NCI-H1105 treated with DMSO at 0.1 percent for 48 hours (cell line): ENCODE measurements around the gene DPP9.

ENCODE experiments used
- DNase-seq: peaks from one replicate; lab custom pipeline; 2025; lab: John Stamatoyannopoulos, UW

DPP9 gene

DNA sequence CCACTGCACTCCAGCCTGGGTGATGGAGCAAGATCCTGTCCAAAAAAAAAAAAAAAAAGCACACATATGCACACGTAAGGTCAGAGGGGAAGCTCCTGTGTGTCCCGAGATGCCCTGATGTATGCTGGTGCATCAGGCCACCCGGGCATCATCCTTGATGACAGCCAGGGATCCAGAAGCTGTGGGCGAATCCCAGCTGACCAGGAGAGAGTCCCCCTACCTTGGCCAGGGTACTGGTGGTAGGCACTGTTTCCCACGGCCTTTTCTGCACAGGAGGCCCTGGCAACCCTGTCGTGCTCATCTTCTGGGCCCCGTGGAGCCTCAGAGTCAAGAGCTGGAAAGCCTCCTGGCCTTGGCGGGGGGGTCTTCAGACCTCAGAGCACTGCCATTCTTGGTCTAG is 67.5 kb downstream of the DPP9 start:
- DNase-seq, result no peak

- no peak for DNase-seq
Observed at GRCh38 chr19:4654437-4655361, 68.9 kb downstream of the DPP9 start.

DNA sequence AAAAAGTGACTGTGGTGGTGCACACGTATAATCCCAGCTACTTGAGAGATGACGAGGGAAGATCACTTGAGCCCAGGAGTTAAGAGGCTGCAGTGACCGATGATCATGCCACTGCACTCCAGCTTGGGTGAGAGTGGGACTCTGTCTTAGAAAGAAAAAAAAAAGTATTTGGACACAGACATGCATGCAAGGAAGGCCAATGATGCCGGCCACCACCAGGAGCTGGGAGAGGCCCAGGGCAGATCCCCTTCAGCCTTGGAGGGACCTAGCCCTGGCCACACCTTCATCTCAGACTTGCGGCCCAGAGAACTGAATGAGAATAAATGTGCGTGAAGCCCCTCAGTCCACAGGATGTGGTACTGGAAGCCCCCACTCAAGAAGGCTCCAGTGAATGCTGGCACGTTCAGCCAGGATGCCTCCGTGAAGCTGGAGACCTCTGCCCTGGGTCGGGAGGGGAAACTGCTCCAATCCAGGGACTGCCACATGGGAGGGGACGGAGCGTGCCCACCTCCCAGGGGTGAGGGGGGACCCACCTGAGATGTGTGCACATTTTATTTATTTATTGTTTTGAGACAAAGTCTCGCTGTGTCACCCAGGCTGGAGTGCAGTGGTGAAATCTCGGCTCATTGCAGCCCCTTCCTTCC is 69.7 kb downstream of the DPP9 start:
- DNase-seq, result no peak

- no peak for DNase-seq
Observed at GRCh38 chr19:4652075-4652474, 71.6 kb downstream of the DPP9 start.

DNA sequence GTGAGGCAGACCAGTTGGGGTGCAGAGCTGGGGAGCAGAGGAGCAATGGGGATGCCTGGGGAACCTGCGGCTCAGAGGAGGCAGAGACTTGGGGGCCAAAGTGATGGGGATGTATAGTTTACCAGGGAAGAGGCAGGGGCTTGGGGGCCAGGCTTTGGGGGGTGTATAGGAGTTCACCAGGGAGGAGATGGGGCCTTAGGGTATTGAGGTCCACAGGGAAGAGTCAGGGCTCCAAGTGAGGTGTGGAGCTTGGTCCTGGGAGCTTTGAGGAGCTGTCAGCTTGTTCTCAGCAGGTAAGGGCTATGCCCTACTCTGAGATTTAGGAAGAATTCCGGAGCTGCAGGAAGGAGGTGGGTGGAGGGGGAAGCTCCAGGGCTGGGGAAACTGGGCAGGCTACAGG is 73.5 kb downstream of the DPP9 start:
- DNase-seq, result no peak

- DNase-seq, result no peak
Observed at GRCh38 chr19:4649392-4650047, 74.1 kb downstream of the DPP9 start.

DNA sequence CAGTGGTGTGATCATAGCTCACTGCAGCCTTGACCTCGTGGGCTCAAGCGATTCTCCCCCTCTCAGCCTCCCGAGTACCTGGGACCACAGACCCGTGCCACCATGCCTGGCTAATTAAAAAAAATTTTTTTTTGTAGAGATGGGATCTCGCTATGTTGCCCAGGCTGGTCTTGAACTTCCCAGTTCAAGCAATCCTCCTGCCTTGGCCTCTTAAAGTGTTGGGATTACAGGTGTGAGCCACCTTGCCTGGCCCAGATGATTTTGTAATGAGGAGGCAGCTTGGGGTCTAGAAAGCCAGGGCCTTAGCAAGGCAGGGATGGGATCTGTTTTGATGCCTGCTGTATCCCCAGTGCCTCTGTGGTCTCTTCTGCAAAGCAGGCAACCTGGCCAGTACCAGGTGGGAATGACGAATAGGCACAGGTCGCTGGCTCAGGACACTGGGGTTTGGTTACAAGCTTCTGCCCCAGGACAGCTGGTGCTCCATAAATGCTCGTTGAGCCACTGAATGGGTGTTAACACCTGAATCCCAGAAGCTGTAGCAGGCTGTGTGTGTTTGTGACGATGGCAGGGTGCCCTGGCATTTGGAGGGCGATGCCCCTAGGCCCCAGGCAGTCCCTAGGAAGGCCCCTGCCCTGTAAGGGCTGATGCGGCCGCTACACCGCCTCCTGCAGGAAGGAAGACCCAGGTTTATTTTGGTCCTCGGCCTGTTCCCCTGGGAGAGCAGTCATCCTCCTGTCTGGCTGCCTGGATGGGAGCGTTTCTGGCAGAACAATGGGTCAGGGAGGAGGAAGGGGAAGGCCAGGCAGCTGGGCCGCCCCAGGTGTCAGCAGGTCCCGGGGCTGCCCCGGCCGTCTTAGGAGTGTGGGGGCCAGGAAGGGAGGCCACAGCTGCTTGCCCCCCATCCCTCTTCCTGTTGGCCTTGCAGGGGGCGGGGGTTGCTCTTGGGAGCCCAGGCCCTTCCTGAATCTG is 75.7 kb downstream of the DPP9 start:
- no peak for DNase-seq

- DNase-seq, result no peak
Observed at GRCh38 chr19:4645718-4646117, 77.9 kb downstream of the DPP9 start.

- no peak for DNase-seq
Observed at GRCh38 chr19:4642625-4643024, 81.0 kb downstream of the DPP9 start.

- no peak for DNase-seq
Observed at GRCh38 chr19:4641132-4641531, 82.5 kb downstream of the DPP9 start.

DNA sequence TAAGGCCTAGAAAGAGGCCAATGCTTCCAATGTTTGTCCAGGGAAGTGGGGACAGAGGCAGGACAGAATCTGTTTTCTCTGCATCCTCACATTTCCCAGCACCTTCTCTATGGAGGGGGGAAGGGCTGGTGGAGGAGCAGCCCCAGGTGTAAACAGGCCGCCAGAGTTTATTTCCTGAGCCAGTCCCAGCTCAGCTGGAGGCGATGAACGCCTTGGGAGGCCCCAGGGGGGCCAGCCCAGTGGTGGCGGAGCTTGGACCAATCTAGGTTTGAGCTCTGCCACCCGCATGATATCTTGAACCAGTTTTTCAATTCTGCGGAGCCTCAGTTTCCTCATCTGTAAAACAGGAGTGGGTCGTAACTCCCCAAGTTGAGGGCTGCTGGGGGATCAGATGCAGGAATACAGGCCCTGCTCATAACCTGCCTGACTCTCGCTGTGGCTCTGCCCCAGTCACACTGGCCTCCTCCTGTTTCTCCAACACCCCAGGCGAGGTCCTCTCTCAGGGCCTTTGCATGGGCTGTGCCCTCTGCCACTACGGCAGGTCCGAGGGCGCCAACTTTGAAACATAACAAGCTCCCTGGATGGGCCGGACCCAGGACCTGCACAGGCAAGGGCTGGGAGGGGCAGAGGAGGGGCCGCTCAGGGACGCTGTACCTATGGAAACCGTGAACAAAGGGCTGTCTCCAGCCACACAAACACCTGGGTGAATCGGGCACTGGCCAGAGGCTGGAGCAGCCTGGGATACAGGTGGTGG is 83.2 kb downstream of the DPP9 start:
- DNase-seq, result no peak

DNA sequence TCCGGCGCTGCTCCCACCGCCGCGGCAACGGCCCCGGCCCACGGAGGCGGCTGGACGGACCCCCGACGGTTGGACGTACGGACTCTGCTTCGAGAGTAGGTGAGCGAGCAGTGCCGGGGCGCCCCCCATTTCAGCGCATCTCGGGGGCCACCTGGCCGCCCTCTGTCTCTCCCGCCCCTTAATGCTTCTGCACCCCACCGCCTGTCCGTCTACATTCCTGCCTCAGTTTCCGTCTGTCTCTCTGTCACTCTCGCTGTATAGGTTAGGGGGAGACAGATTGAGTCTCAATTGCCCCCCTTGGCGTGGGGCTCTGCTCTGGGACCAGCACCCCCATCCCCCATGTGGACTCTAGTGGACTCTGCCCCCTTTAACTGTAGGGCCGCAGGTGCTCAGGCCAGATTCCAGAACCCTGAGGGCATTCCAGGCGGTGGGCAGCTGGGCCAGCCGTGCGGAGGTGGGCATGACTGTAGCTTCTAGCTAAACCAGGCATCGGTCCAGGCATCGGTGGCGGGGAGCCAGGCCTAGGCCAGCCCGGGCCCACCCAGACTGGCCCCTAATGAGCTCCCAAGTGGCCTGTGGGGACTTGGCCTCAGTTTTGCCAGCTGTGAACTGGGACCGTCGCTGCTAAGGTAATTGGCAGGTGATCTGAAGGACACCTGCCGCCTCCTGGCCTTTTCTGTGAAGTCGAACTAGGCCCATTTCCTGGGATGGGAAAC is 84.0 kb downstream of the DPP9 start:
- no peak for DNase-seq

- peak; percentile 92 for DNase-seq
Observed at GRCh38 chr19:4638828-4639530, 84.7 kb downstream of the DPP9 start, which contains the start of gene TNFAIP8L1. TSS of gene TNFAIP8L1 (plus strand) at chr19:4639516. CDS start at chr19:4651870, 12,354 bp downstream.

DNA sequence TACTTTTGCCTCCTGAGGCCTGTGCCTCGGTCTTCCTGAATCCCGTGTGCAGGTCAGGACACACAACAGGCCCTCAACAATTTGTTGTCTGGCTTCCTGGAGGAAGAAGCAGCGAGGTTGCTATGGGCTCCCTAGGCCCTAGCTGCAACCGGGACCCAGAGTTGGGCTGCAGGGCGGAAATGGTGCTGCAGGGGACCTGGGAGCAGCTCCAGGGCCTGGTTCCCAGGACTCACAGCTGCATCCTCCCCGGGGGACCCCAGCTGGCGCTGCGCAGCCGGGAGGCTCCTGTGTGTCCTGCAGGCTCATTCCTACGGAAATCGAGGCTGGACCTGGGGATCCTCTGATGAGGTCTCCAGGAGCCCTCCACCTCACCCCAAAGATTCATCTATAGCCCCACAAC is 85.3 kb downstream of the DPP9 start:
- DNase-seq, result no peak

DNA sequence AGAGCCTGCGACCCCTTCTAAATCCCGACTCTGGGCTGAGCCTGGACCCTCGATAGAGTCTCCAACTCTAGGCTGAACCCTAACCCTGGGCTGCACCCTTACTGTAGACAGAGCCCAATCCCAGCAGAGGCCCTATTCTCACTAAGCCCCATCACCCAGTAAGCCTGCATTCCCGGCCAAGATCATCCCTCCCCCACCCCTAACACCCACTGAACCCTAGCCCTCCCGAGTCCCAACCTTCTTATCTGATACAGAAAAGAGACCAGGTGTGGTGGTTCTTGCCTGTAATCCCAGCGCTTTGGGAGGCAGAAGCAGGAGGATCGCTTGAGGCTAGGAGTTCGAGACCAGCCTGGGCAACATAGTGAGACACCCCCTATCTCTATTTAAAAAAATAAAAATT is 86.9 kb downstream of the DPP9 start:
- no peak for DNase-seq

DNA sequence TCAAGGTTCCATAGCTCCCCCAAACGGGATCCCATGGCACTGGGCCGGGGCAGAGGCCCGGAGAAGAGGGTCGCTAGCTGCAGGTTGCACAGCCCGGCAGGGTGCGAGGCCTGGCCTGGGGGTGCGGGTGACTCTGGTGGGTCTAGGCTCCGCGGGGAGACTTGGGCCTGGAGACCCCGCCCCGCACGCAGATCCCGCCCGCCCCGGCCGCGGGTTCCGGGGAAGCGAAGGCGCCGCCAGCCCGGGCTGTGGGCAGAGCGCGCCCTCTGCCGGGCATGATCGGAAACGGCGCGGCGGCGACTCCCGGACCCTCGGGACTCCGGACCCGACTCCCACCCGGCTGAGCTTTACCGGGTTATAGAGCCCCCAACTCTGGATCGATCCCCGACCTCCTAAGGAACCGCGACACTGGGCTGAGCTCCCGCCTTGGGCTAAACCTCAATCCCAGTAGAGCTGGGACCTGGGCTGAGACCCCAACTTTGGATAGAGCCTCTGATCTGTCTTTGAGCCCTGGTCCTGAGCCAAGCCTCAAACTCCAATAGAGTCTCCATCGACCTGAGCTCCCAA is 87.4 kb downstream of the DPP9 start:
- DNase-seq, result peak; percentile 59

- no peak for DNase-seq
Observed at GRCh38 chr19:4635754-4636116, 87.9 kb downstream of the DPP9 start.

GRCh38 chr19:4633140-4633967 is 90.3 kb downstream of the DPP9 start:
- no peak for DNase-seq
